Endothelial cell of umbilical vein (primary cell): Measurements from ENCODE around the gene ZMYM4. TPM values are rescaled to one million over a fixed set of nuclear protein-coding genes. Genes with fewer than 3 reads are reported as not detected.

Experiments used
- BruUV-seq: library from RNA; stranded (reverse); fragments of 400-500 nt; replicated peaks from 2 replicates; lab custom pipeline; 2021; lab: Mats Ljungman, UMichigan
- CTCF ChIA-PET: fragments of 300-600, 350-600 bp; sonication (Branson Sonifier 250); formaldehyde crosslinking; loops from one replicate; lab custom pipeline; 2021; ENCODE audit warnings: antibody characterized with exemption, inconsistent platforms; lab: Charles Lee
- POLR2A ChIA-PET: fragments of 300-600, 350-600 bp; sonication (Branson Sonifier 250); formaldehyde crosslinking; loops from one replicate; lab custom pipeline; 2021; ENCODE audit warnings: antibody characterized with exemption, inconsistent platforms; lab: Charles Lee
- DNase-seq: peaks from one replicate; pipeline ENCODE4 v3.0.0-alpha.2; 2011; ENCODE audit warnings: low read depth, low spot score
- FAIRE-seq: peaks from 2 replicates; lab custom pipeline; 2011; peaks lifted over from hg19 to GRCh38; lab: Jason Lieb, UNC
- H2AFZ ChIP-seq: 2 replicates; pipeline ENCODE4 v1.6.0; 2012; ENCODE audit warnings: low read depth, low read length, control low read depth, inconsistent platforms
- H3K27ac ChIP-seq: 2 replicates; pipeline ENCODE4 v1.5.1; 2011; ENCODE audit warnings: low read depth, mild to moderate bottlenecking, control low read depth, low read length, moderate library complexity; ENCODE audit not compliant: insufficient read depth
- H3K27me3 ChIP-seq, 2 experiments: 2 replicates each; pipeline versions ENCODE4 v1.6.0 to v1.6.1; 2011; ENCODE audit warnings: low read length in 2 of 2, mixed read lengths in 1 of 2; ENCODE audit not compliant: control insufficient read depth in 2 of 2, insufficient read depth in 2 of 2
- H3K36me3 ChIP-seq, 2 experiments: 2 replicates in 1 of 2; 3 replicates in 1 of 2; pipeline ENCODE4 v1.5.1; 2011; ENCODE audit warnings: low read length in 2 of 2, mild to moderate bottlenecking in 1 of 2, moderate library complexity in 1 of 2; ENCODE audit not compliant: control insufficient read depth in 2 of 2, insufficient read depth in 2 of 2; ENCODE audit errors: extremely low read depth in 1 of 2
- H3K4me1 ChIP-seq: 3 replicates; pipeline ENCODE4 v1.5.1; 2011; ENCODE audit warnings: mild to moderate bottlenecking, low read length; ENCODE audit not compliant: control insufficient read depth, insufficient read depth; ENCODE audit errors: extremely low read depth
- H3K4me2 ChIP-seq: 2 replicates; pipeline ENCODE4 v1.6.1; 2011; ENCODE audit warnings: low read length, control low read depth, mixed read lengths; ENCODE audit not compliant: insufficient read depth
- H3K4me3 ChIP-seq, 3 experiments: fragments of 200-600 bp in 1 of 3; sonication (generic), shearing (Covaris generic) in 1 of 3; replicated peaks in 1 of 3; 2 replicates each; pipeline ENCODE4 v1.5.1; 2011 to 2016; ENCODE audit warnings: control low read depth in 3 of 3, low read length in 3 of 3, mild to moderate bottlenecking in 2 of 3, inconsistent platforms in 1 of 3, low read depth in 1 of 3, moderate library complexity in 1 of 3; ENCODE audit not compliant: insufficient read depth in 1 of 3
- H3K79me2 ChIP-seq: 2 replicates; pipeline ENCODE4 v1.6.0; 2012; ENCODE audit warnings: low read length, inconsistent platforms; ENCODE audit not compliant: control insufficient read depth, insufficient read depth
- H3K9ac ChIP-seq: replicated peaks from 2 replicates; pipeline ENCODE3; 2011; ENCODE audit warnings: low read length, control low read depth; ENCODE audit not compliant: insufficient read depth; ENCODE audit errors: extremely low read depth
- H3K9me1 ChIP-seq: replicated peaks from 3 replicates; pipeline ENCODE4 v1.6.0; 2011; ENCODE audit warnings: mild to moderate bottlenecking, low read length; ENCODE audit not compliant: control insufficient read depth, insufficient read depth; ENCODE audit errors: extremely low read depth
- H3K9me3 ChIP-seq: replicated peaks from 2 replicates; pipeline ENCODE4 v1.5.1; 2012; ENCODE audit warnings: low read length, inconsistent platforms; ENCODE audit not compliant: control insufficient read depth, insufficient read depth
- H4K20me1 ChIP-seq: replicated peaks from 2 replicates; pipeline ENCODE3; 2011; ENCODE audit warnings: mild to moderate bottlenecking, low read length; ENCODE audit not compliant: control insufficient read depth, insufficient read depth; ENCODE audit errors: extremely low read depth
- EZH2 ChIP-seq: IDR thresholded peaks from 2 replicates; pipeline ENCODE4 v1.6.1; 2012; ENCODE audit warnings: borderline replicate concordance, low read depth, mild to moderate bottlenecking, moderate library complexity, low read length, inconsistent platforms; ENCODE audit not compliant: severe bottlenecking
- FOS ChIP-seq: IDR thresholded peaks from 2 replicates; pipeline ENCODE4 v1.6.1; 2011; ENCODE audit warnings: mild to moderate bottlenecking, low read length, moderate library complexity, borderline replicate concordance; ENCODE audit not compliant: insufficient read depth
- GATA2 ChIP-seq: IDR thresholded peaks from 2 replicates; pipeline ENCODE4 v1.7.0; 2011; ENCODE audit warnings: low read depth, mild to moderate bottlenecking, moderate library complexity, mixed read lengths, low read length; ENCODE audit not compliant: insufficient read length, insufficient read depth
- JUN ChIP-seq: IDR thresholded peaks from 2 replicates; pipeline ENCODE4 v1.6.1; 2011; ENCODE audit warnings: borderline replicate concordance, low read depth; ENCODE audit not compliant: insufficient read length, insufficient read depth
- MAX ChIP-seq: IDR thresholded peaks from 2 replicates; pipeline ENCODE4 v1.6.1; 2011; ENCODE audit not compliant: insufficient read depth, insufficient read length
- MYC ChIP-seq: IDR thresholded peaks from one replicate; pipeline ENCODE4 v1.6.1; 2011; ENCODE audit warnings: mild to moderate bottlenecking, low read depth, low read length
- POLR2A ChIP-seq: IDR thresholded peaks from 2 replicates; pipeline ENCODE4 v1.6.1; 2012; ENCODE audit warnings: low read depth, mild to moderate bottlenecking, control low read depth, low read length
- POLR2AphosphoS5 ChIP-seq: IDR thresholded peaks from 2 replicates; pipeline ENCODE4 v1.6.1; 2012; ENCODE audit warnings: low read depth, mild to moderate bottlenecking, control low read depth, low read length, moderate library complexity; ENCODE audit not compliant: insufficient read depth
- dilution Hi-C: fragments of 300-500 bp; cut with MboI; formaldehyde crosslinking; loops from one replicate; pipeline ENCODE4 v1.15.0; 2019; ENCODE audit warnings: low sequenced_read_pairs; ENCODE audit not compliant: extremely low pct_ligation_motif_present
- intact Hi-C: fragments of 100-400 bp; cut with micrococcal nuclease; formaldehyde crosslinking; loops from one replicate; pipeline ENCODE4 v1.10.0; 2022
- polyA plus RNA-seq, 4 experiments: library from polyadenylated mRNA; depleted of rRNA in 3 of 4; stranded (reverse) in 3 of 4; unstranded in 1 of 4; fragments of >200 nt; gene quantifications; 2 replicates each; pipeline versions ENCODE4 v1.2.1 to v1.2.3, GENCODE V29; 2011 to 2012; ENCODE audit warnings: missing spikeins in 1 of 4
- total RNA-seq: library from RNA; stranded (reverse); gene quantifications from 2 replicates; pipeline ENCODE4 v1.2.3, GENCODE V29; 2021
- TF ChIP-seq, protein P1 (sequence below), 2 donors: IDR thresholded peaks; 1 replicate in 1 of 2; 2 replicates in 1 of 2; pipeline ENCODE4 v1.5.1; 2011; ENCODE audit warnings: low read length in 2 of 2, mild to moderate bottlenecking in 2 of 2, moderate library complexity in 2 of 2, control low read depth in 1 of 2, inconsistent platforms in 1 of 2, low read depth in 1 of 2; ENCODE audit not compliant: insufficient read depth in 1 of 2; ENCODE audit errors: extremely low read depth in 1 of 2

ZMYM4 gene
- total and polyA plus RNA-seq, 2 donors (not counting 3 experiments of a cell fraction or from before 2014, with no cell fraction given), result 15.3 to 65.0 TPM

DNA sequence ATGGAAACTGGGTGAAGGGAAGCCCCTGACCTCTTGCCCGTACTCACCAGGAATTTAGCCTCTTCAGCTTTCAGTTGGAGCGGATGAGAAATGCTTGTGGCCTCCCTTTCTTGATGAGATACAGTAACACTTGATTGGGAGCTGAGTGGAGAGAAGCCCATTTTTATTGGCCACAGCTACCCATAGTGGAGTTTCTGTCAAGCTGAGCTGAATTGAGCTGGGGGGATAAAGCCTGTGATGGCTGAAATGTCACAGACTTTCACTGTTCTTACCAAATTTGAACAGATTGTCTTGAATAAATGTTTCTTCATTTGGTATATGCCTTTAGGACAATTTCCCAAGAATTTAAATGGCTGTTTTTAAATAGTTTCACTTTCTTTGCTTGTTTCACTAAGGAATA lies 125.9 kb downstream of the ZMYM4 start:
- CTCF ChIA-PET, result interaction anchor here (0.8 kb wide), 1 partner anchor 16 kb away, joined by 3 read pairs; no protein-coding TSS in a partner anchor
- H2AFZ ChIP-seq, result no peak overlapping the region
- H3K4me3 ChIP-seq, result no peak overlapping the region
- dilution Hi-C loops (no loop called here), intact Hi-C loops (no loop called here)
- H3K4me2 ChIP-seq, result no peak overlapping the region
- no peak for FAIRE-seq
- no peaks in the 10 kb centered on the region for H3K27me3 ChIP-seq
- H3K79me2 ChIP-seq, result no peaks in the 10 kb centered on the region
- no peaks in the 10 kb centered on the region for H3K4me1 ChIP-seq
- H3K9me1 ChIP-seq, result no peaks in the 10 kb centered on the region
- no peak overlapping the region for H3K27ac ChIP-seq
- BruUV-seq, result no TSS peak
- no peaks in the 10 kb centered on the region for H3K9me3 ChIP-seq
- peaks cover 13 to 25% of the 10 kb centered on the region in 2 experiments for H3K36me3 ChIP-seq
- no peaks in the 10 kb centered on the region for H4K20me1 ChIP-seq
- no peak for DNase-seq
- TF ChIP-seq GATA2 (no peak), EZH2 (no peak)
- POLR2A ChIA-PET, result no interaction called here
- no peak overlapping the region for H3K9ac ChIP-seq

DNA sequence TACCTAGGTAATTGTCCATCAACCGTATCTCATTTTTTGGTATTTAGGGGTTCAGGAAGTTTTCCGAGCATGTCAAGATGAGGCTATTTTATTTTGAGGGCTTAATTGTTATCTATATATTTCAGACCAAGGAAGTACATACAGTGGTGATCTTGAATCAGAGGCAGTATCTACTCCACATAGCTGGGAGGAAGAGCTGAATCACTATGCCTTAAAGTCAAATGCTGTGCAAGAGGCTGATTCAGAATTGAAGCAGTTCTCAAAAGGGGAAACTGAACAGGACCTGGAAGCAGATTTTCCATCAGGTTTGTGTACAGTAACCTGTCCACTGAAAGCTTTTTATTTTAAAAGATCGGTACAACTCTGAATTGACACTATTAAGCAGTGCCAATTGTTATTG lies 130.2 kb downstream of the ZMYM4 start:
- Histone ChIP-seq H3K27ac (no peak overlapping the region), H3K9me3 (no peaks in the 10 kb centered on the region), H3K4me2 (no peak overlapping the region), H3K79me2 (no peaks in the 10 kb centered on the region), H3K36me3 (peaks cover 10 to 27% of the 10 kb centered on the region in 2 experiments), H3K4me3 (no peak overlapping the region), H3K9ac (no peak overlapping the region), H4K20me1 (no peaks in the 10 kb centered on the region), H2AFZ (no peak overlapping the region), H3K27me3 (no peaks in the 10 kb centered on the region), H3K9me1 (no peaks in the 10 kb centered on the region), H3K4me1 (no peaks in the 10 kb centered on the region)
- TF ChIP-seq JUN (no peak), POLR2A (no peak), GATA2 (no peak), FOS (no peak), MYC (no peak), EZH2 (no peak), POLR2AphosphoS5 (no peak), MAX (no peak)
- TF ChIP-seq, protein P1, sequence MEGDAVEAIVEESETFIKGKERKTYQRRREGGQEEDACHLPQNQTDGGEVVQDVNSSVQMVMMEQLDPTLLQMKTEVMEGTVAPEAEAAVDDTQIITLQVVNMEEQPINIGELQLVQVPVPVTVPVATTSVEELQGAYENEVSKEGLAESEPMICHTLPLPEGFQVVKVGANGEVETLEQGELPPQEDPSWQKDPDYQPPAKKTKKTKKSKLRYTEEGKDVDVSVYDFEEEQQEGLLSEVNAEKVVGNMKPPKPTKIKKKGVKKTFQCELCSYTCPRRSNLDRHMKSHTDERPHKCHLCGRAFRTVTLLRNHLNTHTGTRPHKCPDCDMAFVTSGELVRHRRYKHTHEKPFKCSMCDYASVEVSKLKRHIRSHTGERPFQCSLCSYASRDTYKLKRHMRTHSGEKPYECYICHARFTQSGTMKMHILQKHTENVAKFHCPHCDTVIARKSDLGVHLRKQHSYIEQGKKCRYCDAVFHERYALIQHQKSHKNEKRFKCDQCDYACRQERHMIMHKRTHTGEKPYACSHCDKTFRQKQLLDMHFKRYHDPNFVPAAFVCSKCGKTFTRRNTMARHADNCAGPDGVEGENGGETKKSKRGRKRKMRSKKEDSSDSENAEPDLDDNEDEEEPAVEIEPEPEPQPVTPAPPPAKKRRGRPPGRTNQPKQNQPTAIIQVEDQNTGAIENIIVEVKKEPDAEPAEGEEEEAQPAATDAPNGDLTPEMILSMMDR (IDR thresholded peaks at IDR 0.05; ENCODE audit: extremely low read depth in 1 of 2, insufficient read depth in 1 of 2, low read depth in 1 of 2, low read length in 2 of 2), result no peak
- FAIRE-seq (no peak), DNase-seq (no peak)
- CTCF ChIA-PET, result interaction anchor here (0.5 to 1.0 kb wide), 2 partner anchors 8 to 32 kb away, joined by 3 to 4 read pairs; no protein-coding TSS in a partner anchor
- intact Hi-C loops (no loop called here), dilution Hi-C loops (no loop called here)
- POLR2A ChIA-PET, result no interaction called here
- no TSS peak for BruUV-seq
